AG09309 (cell line): ENCODE results near the gene ANLN.
"Not testable (repeated sequence)": the region's sequence is repeated elsewhere in the genome, so short reads cannot be mapped to it uniquely, and the experiment has no call there.

Experiments
- DNase-seq: peaks from one replicate; pipeline ENCODE4 v3.0.0-alpha.2; 2010; ENCODE audit warnings: low read depth
- H3K4me3 ChIP-seq: 2 replicates; pipeline ENCODE4 v1.5.1; 2011; ENCODE audit warnings: mild to moderate bottlenecking, low read depth, low read length, moderate library complexity; ENCODE audit not compliant: control insufficient read depth
- TF ChIP-seq, protein P1 (sequence below): IDR thresholded peaks from 2 replicates; pipeline ENCODE4 v1.5.1; 2011; ENCODE audit warnings: mild to moderate bottlenecking, low read depth, low read length, inconsistent platforms; ENCODE audit not compliant: insufficient read depth, control insufficient read depth; ENCODE audit errors: missing control alignments

ANLN gene

DNA sequence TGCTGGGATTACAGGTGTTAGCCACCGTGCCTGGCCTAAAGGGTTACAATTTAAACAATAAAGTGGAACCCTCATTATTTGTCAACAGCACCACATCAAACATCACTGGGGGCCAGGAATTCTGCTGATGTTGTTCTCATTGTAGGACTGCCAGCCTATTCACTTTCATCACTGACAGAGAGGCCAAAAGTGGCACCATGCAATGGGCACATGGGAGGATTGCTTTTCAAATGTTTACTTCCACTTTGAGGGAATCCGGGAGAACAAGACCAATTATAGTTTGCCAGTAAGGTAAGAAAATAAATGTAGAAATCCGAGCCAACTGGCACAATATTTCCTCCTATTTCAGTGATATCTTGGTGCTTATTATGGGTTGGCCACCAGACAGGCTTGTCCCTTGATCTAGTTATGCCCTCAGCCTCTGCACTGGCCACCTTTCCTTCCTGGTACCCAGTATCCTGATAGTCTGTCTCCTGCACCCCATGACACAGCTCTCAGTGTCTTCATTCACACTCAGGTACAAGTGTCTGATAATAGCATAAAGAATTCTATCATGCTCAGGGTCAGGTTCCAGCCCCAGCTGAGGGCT is 82.6 kb downstream of the ANLN start:
- TF ChIP-seq, protein P1, sequence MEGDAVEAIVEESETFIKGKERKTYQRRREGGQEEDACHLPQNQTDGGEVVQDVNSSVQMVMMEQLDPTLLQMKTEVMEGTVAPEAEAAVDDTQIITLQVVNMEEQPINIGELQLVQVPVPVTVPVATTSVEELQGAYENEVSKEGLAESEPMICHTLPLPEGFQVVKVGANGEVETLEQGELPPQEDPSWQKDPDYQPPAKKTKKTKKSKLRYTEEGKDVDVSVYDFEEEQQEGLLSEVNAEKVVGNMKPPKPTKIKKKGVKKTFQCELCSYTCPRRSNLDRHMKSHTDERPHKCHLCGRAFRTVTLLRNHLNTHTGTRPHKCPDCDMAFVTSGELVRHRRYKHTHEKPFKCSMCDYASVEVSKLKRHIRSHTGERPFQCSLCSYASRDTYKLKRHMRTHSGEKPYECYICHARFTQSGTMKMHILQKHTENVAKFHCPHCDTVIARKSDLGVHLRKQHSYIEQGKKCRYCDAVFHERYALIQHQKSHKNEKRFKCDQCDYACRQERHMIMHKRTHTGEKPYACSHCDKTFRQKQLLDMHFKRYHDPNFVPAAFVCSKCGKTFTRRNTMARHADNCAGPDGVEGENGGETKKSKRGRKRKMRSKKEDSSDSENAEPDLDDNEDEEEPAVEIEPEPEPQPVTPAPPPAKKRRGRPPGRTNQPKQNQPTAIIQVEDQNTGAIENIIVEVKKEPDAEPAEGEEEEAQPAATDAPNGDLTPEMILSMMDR: no peak
- no peak for DNase-seq

GRCh38 chr7:36473454-36474282 is 84.0 kb downstream of the ANLN start:
- DNase-seq: no peak
- TF ChIP-seq, protein P1: peak; percentile 48
- no peak overlapping the region for H3K4me3 ChIP-seq

More for the DNA sequence above, 82.6 kb downstream of the ANLN start:
- H3K4me3 ChIP-seq: no peak overlapping the region

GRCh38 chr7:36474283-36475010 is 84.8 kb downstream of the ANLN start:
- H3K4me3 ChIP-seq: no peak overlapping the region
- DNase-seq: peak; percentile 7
- TF ChIP-seq, protein P1: no peak

DNA sequence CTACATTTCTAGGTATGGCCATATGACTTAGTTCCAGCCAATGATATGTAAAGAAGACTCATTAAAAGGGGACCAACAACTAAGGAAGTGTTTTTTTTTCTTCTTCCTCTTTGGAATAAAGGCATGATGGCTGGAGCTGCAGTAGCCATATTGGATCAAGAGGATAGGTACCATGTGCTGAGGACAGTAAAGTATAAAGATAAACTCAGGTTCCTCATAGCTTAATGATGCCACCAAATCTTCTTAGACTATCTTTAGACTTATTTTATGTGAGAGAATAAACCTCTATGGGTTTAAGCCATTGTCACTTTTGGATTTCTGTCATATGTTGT is 85.3 kb downstream of the ANLN start:
- TF ChIP-seq, protein P1: no peak
- no peak for DNase-seq
- H3K4me3 ChIP-seq: no peak overlapping the region

- no peak for DNase-seq
- TF ChIP-seq, protein P1: no peak
These were observed 85.7 kb downstream of the ANLN start for GRCh38 chr7:36475381-36475780.

DNA sequence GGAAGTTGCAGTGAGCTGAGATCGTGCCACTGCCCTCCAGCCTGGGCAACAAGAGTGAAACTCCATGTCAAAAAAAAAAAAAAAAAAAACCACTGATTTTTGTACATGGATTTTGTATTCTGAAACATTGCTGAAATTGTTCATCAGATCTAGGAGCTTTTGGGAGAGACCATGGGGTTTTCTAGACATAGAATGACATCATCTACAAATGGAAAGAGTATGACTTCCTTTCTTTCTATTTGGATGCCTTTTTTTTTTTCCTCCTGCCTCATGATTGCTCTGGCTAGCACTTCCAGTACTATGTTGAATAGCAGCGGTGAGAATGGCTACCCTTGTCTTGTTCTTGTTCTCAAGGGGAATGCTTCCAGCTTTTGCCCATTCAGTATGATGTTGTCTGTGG is 89.1 kb downstream of the ANLN start:
- no peak overlapping the region for H3K4me3 ChIP-seq
- DNase-seq: no peak
- TF ChIP-seq, protein P1: no peak

More at GRCh38 chr7:36475381-36475780, 85.7 kb downstream of the ANLN start:
- no peak overlapping the region for H3K4me3 ChIP-seq

DNA sequence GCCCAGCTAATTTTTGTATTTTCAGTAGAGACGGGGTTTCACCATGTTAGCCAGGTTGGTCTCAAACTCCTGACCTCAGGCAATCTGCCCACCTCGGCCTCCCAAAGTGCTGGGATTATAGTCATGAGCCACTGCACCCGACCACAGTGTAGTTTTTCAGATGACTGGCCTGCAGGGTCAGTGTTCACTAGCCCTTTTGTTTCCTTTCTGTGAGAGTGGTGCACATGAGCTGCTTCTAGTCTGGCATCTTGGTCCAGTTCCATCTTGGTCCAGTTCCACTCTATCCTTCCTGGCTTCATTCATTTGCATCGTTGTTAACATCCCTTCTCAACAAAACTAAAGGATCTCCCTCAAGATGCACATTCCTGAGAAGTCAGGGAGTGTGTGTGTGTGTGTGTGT is 94.2 kb downstream of the ANLN start:
- H3K4me3 ChIP-seq, DNase-seq: not testable (repeated sequence)
